H9 (cell line): ENCODE measurements around the gene TNKS1BP1. TPM values are rescaled to one million over a fixed set of nuclear protein-coding genes. Genes with fewer than 3 reads are reported as not detected.
A peak's percentile ranks its signal among the peaks of the same experiment; 100 is the strongest.

ENCODE experiments used
- DNase-seq: peaks from one replicate; pipeline ENCODE4 v3.0.0-alpha.2; 2017
- H2AFZ ChIP-seq: one replicate; pipeline ENCODE4 v1.6.1; 2013; ENCODE audit warnings: mild to moderate bottlenecking, low read length, control low read depth, moderate library complexity
- H2AK5ac ChIP-seq: 2 replicates; pipeline ENCODE4 v1.6.1; 2013; ENCODE audit warnings: low read length, control low read depth, mixed read lengths; ENCODE audit not compliant: insufficient read length
- H2BK120ac ChIP-seq: one replicate; pipeline ENCODE4 v1.6.1; 2013; ENCODE audit warnings: low read depth, mild to moderate bottlenecking, low read length, control low read depth, inconsistent platforms; ENCODE audit not compliant: poor library complexity, severe bottlenecking
- H2BK12ac ChIP-seq: 2 replicates; pipeline ENCODE4 v1.6.1; 2013; ENCODE audit warnings: low read length, control low read depth, mixed read lengths, low read depth; ENCODE audit not compliant: insufficient read length
- H2BK15ac ChIP-seq: 2 replicates; pipeline ENCODE4 v1.6.1; 2013; ENCODE audit warnings: low read depth, low read length, control low read depth
- H2BK20ac ChIP-seq: one replicate; pipeline ENCODE4 v1.6.1; 2013; ENCODE audit warnings: low read depth, mild to moderate bottlenecking, low read length, control low read depth, inconsistent platforms; ENCODE audit not compliant: poor library complexity, severe bottlenecking
- H2BK5ac ChIP-seq: 2 replicates; pipeline ENCODE4 v1.6.1; 2013; ENCODE audit warnings: low read length, control low read depth, mixed read lengths; ENCODE audit not compliant: insufficient read length
- H3K14ac ChIP-seq: 2 replicates; pipeline ENCODE4 v1.6.1; 2013; ENCODE audit warnings: low read length, control low read depth; ENCODE audit not compliant: insufficient read depth
- H3K18ac ChIP-seq: 2 replicates; pipeline ENCODE4 v1.6.1; 2013; ENCODE audit warnings: low read depth, mild to moderate bottlenecking, mixed read lengths, low read length, control low read depth; ENCODE audit not compliant: insufficient read length
- H3K23ac ChIP-seq: 2 replicates; pipeline ENCODE4 v1.6.1; 2013; ENCODE audit warnings: low read length, control low read depth, mixed read lengths, low read depth; ENCODE audit not compliant: insufficient read length
- H3K23me2 ChIP-seq: 2 replicates; pipeline ENCODE4 v1.6.1; 2013; ENCODE audit warnings: low read depth, mild to moderate bottlenecking, mixed read lengths, low read length, control low read depth; ENCODE audit not compliant: insufficient read length, poor library complexity, severe bottlenecking
- H3K27ac ChIP-seq: 2 replicates; pipeline ENCODE4 v1.5.1; 2013; ENCODE audit warnings: low read length, control low read depth, mixed read lengths, low read depth; ENCODE audit not compliant: insufficient read length
- H3K27me3 ChIP-seq: 2 replicates; pipeline ENCODE4 v1.6.1; 2013; ENCODE audit warnings: low read length, control low read depth, inconsistent platforms; ENCODE audit not compliant: insufficient read depth
- H3K4ac ChIP-seq: 2 replicates; pipeline ENCODE4 v1.6.1; 2013; ENCODE audit warnings: low read depth, mild to moderate bottlenecking, control low read depth, inconsistent platforms, low read length, moderate library complexity
- H3K4me1 ChIP-seq: 2 replicates; pipeline ENCODE4 v1.6.1; 2013; ENCODE audit warnings: low read length, control low read depth, inconsistent platforms; ENCODE audit not compliant: insufficient read depth
- H3K4me2 ChIP-seq: 2 replicates; pipeline ENCODE4 v1.6.1; 2013; ENCODE audit warnings: low read length, control low read depth, mixed read lengths; ENCODE audit not compliant: insufficient read length, insufficient read depth
- H3K56ac ChIP-seq: 2 replicates; pipeline ENCODE4 v1.6.1; 2013; ENCODE audit warnings: low read depth, mild to moderate bottlenecking, mixed read lengths, low read length, control low read depth; ENCODE audit not compliant: insufficient read length
- H3K79me1 ChIP-seq: 2 replicates; pipeline ENCODE4 v1.6.1; 2013; ENCODE audit warnings: low read depth, mild to moderate bottlenecking, moderate library complexity, low read length, control low read depth, inconsistent platforms; ENCODE audit not compliant: insufficient read depth, poor library complexity, severe bottlenecking
- H3K79me2 ChIP-seq: 2 replicates; pipeline ENCODE4 v1.6.1; 2013; ENCODE audit warnings: low read length, control low read depth, inconsistent platforms; ENCODE audit not compliant: insufficient read depth
- H3K9ac ChIP-seq: 2 replicates; pipeline ENCODE4 v1.6.1; 2013; ENCODE audit warnings: low read length, control low read depth, mixed read lengths; ENCODE audit not compliant: insufficient read length; ENCODE audit errors: extremely low read depth
- H3K9me3 ChIP-seq: one replicate; pipeline ENCODE4 v1.6.1; 2013; ENCODE audit warnings: low read depth, low read length, inconsistent platforms; ENCODE audit not compliant: control insufficient read depth
- H3T11ph ChIP-seq: one replicate; pipeline ENCODE4 v1.6.1; 2013; ENCODE audit warnings: mild to moderate bottlenecking, low read length, control low read depth, inconsistent platforms
- H4K20me1 ChIP-seq: one replicate; pipeline ENCODE4 v1.6.1; 2013; ENCODE audit not compliant: control insufficient read depth, insufficient read length, insufficient read depth
- H4K5ac ChIP-seq: 2 replicates; pipeline ENCODE4 v1.6.1; 2013; ENCODE audit warnings: low read depth, mild to moderate bottlenecking, mixed read lengths, low read length, control low read depth; ENCODE audit not compliant: insufficient read length
- H4K8ac ChIP-seq: replicated peaks from 2 replicates; pipeline ENCODE4 v1.6.1; 2013; ENCODE audit warnings: low read length, control low read depth, mixed read lengths, low read depth; ENCODE audit not compliant: insufficient read length
- H4K91ac ChIP-seq: 2 replicates; pipeline ENCODE4 v1.6.1; 2013; ENCODE audit warnings: low read depth, mild to moderate bottlenecking, moderate library complexity, mixed read lengths, low read length, control low read depth; ENCODE audit not compliant: insufficient read length
- H3K27ac Mint-ChIP-seq, 3 experiments: 2 replicates in 2 of 3; 3 replicates in 1 of 3; pipeline ENCODE4 v1.8.0; 2020 to 2021; ENCODE audit warnings: mixed read lengths in 3 of 3, mild to moderate bottlenecking in 1 of 3, moderate library complexity in 1 of 3
- H3K27me3 Mint-ChIP-seq: 2 replicates; pipeline ENCODE4 v1.8.0; 2021; ENCODE audit warnings: low read depth, mild to moderate bottlenecking, moderate library complexity, mixed read lengths
- H3K36me3 Mint-ChIP-seq, 3 experiments: 2 replicates in 2 of 3; 3 replicates in 1 of 3; pipeline ENCODE4 v1.8.0; 2020 to 2021; ENCODE audit warnings: low read depth in 3 of 3, mixed read lengths in 3 of 3; ENCODE audit not compliant: insufficient read depth in 1 of 3
- H3K4me1 Mint-ChIP-seq, 2 experiments: 2 replicates each; pipeline ENCODE4 v1.8.0; 2020; ENCODE audit warnings: mixed read lengths in 2 of 2
- H3K4me3 Mint-ChIP-seq, 2 experiments: 2 replicates in 1 of 2; 3 replicates in 1 of 2; pipeline ENCODE4 v1.8.0; 2020 to 2021; ENCODE audit warnings: mild to moderate bottlenecking in 2 of 2, mixed read lengths in 2 of 2, moderate library complexity in 1 of 2
- H3K9me3 Mint-ChIP-seq, 2 experiments: 2 replicates in 1 of 2; 3 replicates in 1 of 2; pipeline ENCODE4 v1.8.0; 2020; ENCODE audit warnings: mild to moderate bottlenecking in 2 of 2, mixed read lengths in 2 of 2, moderate library complexity in 1 of 2
- WGBS: extraction: QIAGEN DNeasy Blood & Tissue Kit; methylation state at CpG from one replicate; pipeline ENCODE4 v1.1.7; 2013; ENCODE audit warnings: missing lambda C conversion rate, low lambda C conversion rate, mixed read lengths; ENCODE audit not compliant: insufficient read length; ENCODE audit errors: extremely low coverage; 5-methylcytosine and 5-hydroxymethylcytosine counted together
- total RNA-seq: library from RNA; stranded (reverse); gene quantifications from 2 replicates; pipeline ENCODE4 v1.2.1, GENCODE V29; 2021
- TF ChIP-seq, protein P1 (sequence below): fragments of 200-600 bp; sonication (generic); conservative IDR thresholded peaks from 3 replicates; pipeline ENCODE4 v1.8.0; 2021; ENCODE audit warnings: antibody characterized with exemption, mild to moderate bottlenecking

TNKS1BP1 gene
- total RNA-seq, 1 experiment from 2014 or later: 130 TPM

DNA sequence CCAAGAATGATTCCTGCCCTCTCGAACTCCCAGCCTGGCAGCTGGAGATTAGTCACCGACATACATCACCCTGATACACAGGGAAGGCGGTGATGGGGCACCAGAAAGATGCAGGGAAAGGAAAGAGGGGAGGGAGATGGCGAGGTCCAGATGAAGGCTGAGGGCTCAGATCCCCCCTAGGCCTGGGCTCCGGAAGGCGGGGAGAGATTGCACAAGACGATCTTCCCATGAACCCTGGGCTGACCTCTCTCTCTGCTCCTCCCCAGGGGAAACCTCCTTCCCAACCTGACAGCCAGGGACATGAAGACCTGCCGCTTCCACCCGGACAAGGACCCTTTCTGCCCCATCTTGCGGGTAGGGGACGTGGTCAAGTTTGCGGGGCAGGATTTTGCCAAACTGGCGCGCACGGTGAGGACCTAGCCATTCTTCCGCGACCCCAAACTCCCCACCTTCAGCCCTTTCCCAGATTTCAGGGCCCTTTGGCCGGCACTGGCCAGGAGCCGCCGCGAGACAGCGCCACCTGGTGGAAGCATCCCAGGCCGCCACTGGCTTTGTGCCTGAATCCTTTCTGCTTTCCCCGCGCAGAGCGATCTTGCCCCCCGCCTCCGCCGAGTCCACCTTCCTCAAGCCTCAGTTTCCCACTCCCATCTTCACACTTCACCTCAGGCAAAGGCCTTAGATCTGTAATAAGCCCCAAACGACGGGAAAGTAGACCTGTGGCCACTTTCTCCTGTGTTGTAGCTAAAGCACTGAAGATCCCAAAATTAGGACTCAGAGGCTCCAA is 24.9 kb upstream of the TNKS1BP1 start:
- Histone ChIP-seq H3K4ac (no peak overlapping the region), H2BK120ac (no peak overlapping the region), H3K79me2 (no peaks in the 10 kb centered on the region), H2BK20ac (no peak overlapping the region), H2AFZ (peak overlapping the region; percentile 94), H3K79me1 (no peaks in the 10 kb centered on the region), H3K27me3 (no peaks in the 10 kb centered on the region), H3K18ac (peak overlapping the region; percentile 71), H3K14ac (peak overlapping the region; percentile 67), H3K9me3 (no peaks in the 10 kb centered on the region), H4K8ac (no peak overlapping the region), H4K91ac (no peak overlapping the region), H3K4me1 (no peaks in the 10 kb centered on the region), H3K23ac (no peak overlapping the region), H2BK15ac (no peak overlapping the region), H3K4me2 (peak overlapping the region; percentile 49), H3K56ac (no peak overlapping the region), H4K20me1 (no peaks in the 10 kb centered on the region), H2AK5ac (no peak overlapping the region), H3K27ac (no peak overlapping the region), H4K5ac (no peak overlapping the region), H3K23me2 (peaks cover 5% of the 10 kb centered on the region), H2BK12ac (no peak overlapping the region), H2BK5ac (no peak overlapping the region), H3T11ph (no peak overlapping the region), H3K9ac (peak overlapping the region; percentile 8)
- peak overlapping the region; percentile 59 to 72 for H3K4me3 Mint-ChIP-seq
- H3K9me3 Mint-ChIP-seq: peaks cover 3 to 8% of the 10 kb centered on the region in 2 experiments; a peak in 4 of 5 replicates
- H3K4me1 Mint-ChIP-seq: peaks cover 25 to 44% of the 10 kb centered on the region in 2 experiments
- H3K27ac Mint-ChIP-seq: no peak overlapping the region
- H3K36me3 Mint-ChIP-seq: peaks cover 0 to 5% (median 0%) of the 10 kb centered on the region in 3 experiments; a peak in 2 of 7 replicates
- peak; percentile 86 for DNase-seq
- WGBS: no CpG with 5 or more reads among the region's 31 CpGs
- H3K27me3 Mint-ChIP-seq: peaks cover 36% of the 10 kb centered on the region
- TF ChIP-seq, protein P1, sequence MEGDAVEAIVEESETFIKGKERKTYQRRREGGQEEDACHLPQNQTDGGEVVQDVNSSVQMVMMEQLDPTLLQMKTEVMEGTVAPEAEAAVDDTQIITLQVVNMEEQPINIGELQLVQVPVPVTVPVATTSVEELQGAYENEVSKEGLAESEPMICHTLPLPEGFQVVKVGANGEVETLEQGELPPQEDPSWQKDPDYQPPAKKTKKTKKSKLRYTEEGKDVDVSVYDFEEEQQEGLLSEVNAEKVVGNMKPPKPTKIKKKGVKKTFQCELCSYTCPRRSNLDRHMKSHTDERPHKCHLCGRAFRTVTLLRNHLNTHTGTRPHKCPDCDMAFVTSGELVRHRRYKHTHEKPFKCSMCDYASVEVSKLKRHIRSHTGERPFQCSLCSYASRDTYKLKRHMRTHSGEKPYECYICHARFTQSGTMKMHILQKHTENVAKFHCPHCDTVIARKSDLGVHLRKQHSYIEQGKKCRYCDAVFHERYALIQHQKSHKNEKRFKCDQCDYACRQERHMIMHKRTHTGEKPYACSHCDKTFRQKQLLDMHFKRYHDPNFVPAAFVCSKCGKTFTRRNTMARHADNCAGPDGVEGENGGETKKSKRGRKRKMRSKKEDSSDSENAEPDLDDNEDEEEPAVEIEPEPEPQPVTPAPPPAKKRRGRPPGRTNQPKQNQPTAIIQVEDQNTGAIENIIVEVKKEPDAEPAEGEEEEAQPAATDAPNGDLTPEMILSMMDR: peak; percentile 97
